ENCODE results near the gene CD163L1.
"Not testable (repeated sequence)": the region's sequence is repeated elsewhere in the genome, so short reads cannot be mapped to it uniquely, and the experiment has no call there.

Gene CD163L1

DNA sequence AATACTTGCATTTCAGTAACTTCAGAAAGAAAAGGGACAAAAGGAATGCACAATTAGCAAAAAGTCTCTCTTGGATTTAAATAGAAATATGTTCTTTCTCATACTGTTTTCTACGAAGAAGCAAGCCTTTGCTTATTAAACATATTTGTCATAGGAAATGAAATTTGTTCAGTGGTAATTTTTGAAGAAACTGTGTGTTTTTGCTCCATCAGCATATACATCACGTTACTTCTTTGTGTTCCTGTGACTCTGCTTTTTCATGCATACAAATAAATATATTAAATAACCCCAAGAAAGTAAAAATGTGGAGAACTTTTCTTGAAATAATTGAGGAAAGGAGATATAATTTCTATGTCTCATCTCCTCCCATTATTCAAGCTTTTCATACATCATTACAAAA lies 39.7 kb downstream of the CD163L1 start:
- DNase-seq (ENCODE audit: low read depth in 2 of 2): no peak

- no peak for DNase-seq (ENCODE audit: low read depth in 2 of 2)
Measured at GRCh38 chr12:7403466-7403865, 40.5 kb downstream of the CD163L1 start.

DNA sequence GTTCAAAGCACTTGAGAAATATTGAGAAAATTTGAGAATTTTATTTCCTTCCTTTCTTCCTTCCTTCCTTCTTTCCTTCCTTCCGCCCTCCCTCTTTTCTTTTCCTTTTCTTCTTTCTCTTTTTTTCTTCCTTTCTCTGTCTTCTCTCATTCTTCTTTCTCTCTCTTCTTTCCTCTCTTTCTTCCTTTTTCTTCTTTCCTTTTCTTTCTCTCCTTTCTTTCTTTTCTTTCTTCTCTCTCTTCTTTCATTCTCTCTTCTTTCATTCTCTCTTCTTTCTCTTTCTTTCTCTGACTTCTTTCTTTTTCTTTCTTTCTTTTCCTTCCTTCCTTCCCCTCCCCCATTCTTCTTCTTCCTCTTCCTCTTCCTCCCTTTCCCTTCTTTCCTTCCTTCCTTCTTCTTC lies 44.9 kb downstream of the CD163L1 start:
- DNase-seq (ENCODE audit: low read depth in 2 of 2): no peak

DNA sequence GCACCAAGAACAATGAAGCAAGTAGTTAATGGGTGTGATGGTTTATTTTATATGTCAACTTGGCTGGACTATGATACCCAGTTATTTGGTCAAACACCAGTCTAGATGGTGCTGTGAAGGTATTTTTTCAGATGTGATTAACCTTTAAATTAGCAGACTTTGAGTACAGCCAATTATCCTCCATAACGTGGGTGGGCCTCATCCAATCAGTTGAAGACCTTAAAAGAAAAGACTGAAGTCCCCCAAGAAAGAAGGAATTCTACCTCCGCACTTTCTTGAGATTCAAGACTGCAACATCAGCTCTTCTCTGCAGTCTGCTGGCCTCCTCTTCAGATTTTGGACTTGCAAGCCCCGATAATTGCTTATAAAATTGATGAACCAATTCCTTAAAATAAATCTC lies 47.5 kb downstream of the CD163L1 start:
- DNase-seq (ENCODE audit: low read depth in 2 of 2): no peak

GRCh38 chr12:7395950-7396349 lies 48.0 kb downstream of the CD163L1 start:
- no peak for DNase-seq (ENCODE audit: low read depth in 2 of 2)

DNA sequence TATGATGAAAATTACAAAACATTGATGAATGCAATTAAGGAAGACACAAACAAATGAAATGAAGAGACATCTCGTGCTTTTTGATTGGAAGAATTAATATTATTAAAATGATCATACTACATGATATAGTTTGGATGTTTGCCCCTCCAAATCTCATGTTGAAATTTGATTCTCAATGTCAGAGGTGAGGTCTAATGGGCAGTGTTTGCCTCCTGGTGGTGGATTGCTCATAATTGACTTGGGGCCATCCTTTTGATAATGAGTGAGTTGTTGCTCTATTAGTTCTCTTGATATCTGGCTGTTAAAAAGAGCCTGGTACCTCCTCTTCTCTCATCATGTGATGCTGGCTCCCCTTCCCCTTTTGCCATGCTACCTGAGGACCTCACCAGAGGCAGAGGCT lies 56.7 kb downstream of the CD163L1 start:
- no peak for DNase-seq (ENCODE audit: low read depth in 2 of 2)

- no peak for DNase-seq (ENCODE audit: low read depth in 2 of 2)
Measured at GRCh38 chr12:7383157-7383556, 60.8 kb downstream of the CD163L1 start.

GRCh38 chr12:7376196-7376595 lies 67.8 kb downstream of the CD163L1 start:
- DNase-seq (ENCODE audit: low read depth in 2 of 2): no peak

DNA sequence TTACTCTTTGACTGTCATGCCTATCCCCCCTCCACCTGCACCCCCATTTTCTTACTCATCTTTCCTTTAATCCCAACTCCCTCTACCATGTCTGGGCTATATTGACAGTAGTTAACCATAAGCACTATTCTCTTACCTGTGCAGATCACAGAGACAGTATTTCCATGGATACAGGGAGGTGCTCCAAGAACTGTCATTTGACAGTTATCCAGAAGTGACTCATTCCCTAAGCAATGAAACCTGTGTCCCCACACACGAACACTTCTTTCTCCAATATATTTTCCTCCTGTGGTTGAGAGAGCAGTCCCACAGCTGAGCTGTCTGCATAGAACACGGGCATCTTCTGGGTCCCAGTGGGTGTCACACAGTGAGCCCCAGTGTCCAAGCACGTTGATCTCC lies 68.8 kb downstream of the CD163L1 start:
- DNase-seq (ENCODE audit: low read depth in 2 of 2): no peak

GRCh38 chr12:7374423-7375144 lies 69.4 kb downstream of the CD163L1 start:
- DNase-seq (ENCODE audit: low read depth in 2 of 2): peak in 1 of 2 donors; percentile 11

DNA sequence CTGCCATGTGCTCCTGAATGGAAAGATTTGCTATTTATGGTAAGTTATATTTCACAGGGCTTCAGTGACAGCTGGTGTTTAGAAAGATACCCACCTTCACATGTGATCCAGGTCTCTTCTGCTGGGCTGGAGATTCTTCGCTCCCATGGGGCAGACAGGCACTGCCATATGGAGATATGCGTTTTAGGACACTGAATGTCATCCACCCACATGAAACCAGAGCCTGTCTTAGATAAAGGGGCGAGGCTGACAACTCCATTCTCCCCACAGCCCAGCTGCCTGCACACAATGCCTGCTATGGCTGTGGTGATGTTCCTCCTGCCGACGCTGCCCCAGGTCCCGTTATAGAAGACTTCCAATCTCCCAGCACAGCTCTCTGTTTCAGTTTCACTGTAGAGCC lies 70.7 kb downstream of the CD163L1 start:
- DNase-seq (ENCODE audit: low read depth in 2 of 2): no peak

DNA sequence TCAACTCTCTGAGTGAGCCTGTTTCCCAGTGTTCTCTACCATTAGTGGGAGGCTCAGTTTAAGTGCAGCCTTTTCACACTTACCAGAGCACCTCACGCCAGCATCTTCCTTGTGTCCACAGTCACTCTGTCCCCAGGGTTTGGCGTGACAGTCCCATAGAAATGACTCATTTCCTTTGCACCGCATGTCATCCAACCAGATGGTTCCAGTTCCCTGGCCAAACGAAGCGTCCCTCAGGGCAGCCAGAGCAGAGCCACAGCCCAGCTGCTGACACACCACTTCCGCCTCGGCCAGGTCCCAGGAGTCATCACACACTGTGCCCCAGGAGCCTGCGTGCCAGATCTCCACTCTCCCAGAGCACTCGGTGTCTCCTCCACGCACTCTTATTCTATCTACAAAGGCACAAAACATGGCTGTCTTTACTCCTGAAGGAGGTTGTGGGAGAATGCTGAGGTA lies 74.7 kb downstream of the CD163L1 start:
- DNase-seq (ENCODE audit: low read depth in 2 of 2): no peak

- no peak for DNase-seq (ENCODE audit: low read depth in 2 of 2)
Measured at GRCh38 chr12:7362734-7363133, 81.2 kb downstream of the CD163L1 start.

GRCh38 chr12:7361265-7361664 lies 82.7 kb downstream of the CD163L1 start:
- DNase-seq (ENCODE audit: low read depth in 2 of 2): no peak

DNA sequence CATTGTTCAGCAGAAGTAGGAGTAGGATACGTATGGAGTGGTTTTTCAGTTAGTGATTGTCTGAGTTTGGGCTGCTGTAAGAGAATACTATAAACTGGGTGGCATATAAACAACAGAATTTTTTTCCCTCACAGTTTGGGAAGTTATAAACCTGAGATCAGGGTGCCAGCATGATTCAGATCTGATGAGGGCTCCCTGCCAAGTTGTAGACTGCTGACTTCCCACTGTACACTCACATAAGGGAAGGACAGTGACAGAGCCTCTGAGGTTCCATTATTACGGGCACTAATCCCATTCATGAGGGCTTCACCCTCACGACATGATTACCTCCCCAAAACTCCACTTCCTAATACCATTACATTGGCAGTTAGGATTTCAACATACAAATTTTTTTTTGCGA lies 89.4 kb downstream of the CD163L1 start:
- DNase-seq (ENCODE audit: low read depth in 2 of 2): no peak

GRCh38 chr12:7352661-7353060 lies 91.3 kb downstream of the CD163L1 start:
- no peak for DNase-seq (ENCODE audit: low read depth in 2 of 2)

DNA sequence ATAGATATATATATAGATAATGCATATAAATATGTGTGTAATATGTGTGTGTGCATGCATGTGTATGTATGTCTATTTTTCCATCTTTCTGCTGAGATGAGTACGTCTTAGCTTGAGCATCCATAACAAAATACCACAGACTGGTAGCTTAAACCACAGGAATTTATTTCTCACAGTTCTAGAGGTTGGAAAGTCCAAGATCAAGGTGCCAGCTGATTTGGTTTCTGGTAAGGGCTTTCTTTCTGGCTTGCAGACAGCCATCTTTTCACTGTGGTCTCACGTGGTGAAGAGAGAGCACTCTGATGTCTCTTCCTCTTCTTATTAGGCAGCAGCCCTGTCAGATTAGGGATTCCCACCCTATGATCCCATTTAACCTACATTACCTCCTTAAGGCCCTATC lies 92.8 kb downstream of the CD163L1 start:
- DNase-seq (ENCODE audit: low read depth in 2 of 2): no peak

DNA sequence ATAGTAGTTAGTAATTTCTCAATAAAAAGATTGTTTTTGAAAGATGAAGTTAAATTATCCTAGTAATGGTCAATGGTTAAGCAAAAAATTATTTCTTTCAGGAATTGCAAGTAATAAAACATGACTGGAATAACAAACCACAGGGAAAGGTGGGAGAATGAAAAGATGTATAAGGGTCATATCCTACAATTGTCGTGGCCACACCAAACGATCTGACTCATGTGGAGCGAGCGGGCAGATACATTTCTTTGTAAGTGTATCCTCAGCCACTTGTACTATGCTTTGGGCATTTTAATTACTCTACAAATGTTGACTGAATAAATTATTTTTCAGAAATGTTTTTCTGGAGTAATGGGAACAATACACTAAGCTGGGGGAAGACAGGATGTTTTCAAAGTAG lies 94.5 kb downstream of the CD163L1 start:
- DNase-seq (ENCODE audit: low read depth in 2 of 2): no peak

GRCh38 chr12:7346551-7347225 lies 97.3 kb downstream of the CD163L1 start:
- no peak for DNase-seq (ENCODE audit: low read depth in 2 of 2)

GRCh38 chr12:7344833-7345606 lies 98.9 kb downstream of the CD163L1 start:
- DNase-seq (ENCODE audit: low read depth in 2 of 2): no peak

DNA sequence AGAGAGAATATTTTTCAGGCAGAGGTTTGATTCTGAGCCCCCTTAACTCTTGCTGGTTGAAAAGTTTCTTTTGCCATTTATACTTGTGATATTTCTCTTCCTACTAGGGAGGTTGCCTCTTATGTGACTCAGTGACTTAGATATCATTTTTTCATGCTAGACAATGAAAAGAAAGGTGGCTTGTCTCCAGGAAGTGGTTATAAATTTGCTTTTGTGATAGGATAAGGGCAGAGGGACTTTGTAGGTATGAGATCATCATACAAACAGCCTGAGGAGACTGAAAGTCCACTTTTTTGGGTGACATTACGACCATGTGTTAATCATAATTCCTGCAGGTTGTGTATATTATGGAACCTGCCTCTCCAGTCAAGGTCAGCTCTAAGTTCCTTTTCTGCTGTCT lies 104.3 kb downstream of the CD163L1 start:
- no peak for DNase-seq (ENCODE audit: low read depth in 2 of 2)

- DNase-seq (ENCODE audit: low read depth in 2 of 2): not testable (repeated sequence)
Measured at GRCh38 chr12:7337790-7338189, 106.2 kb downstream of the CD163L1 start.

DNA sequence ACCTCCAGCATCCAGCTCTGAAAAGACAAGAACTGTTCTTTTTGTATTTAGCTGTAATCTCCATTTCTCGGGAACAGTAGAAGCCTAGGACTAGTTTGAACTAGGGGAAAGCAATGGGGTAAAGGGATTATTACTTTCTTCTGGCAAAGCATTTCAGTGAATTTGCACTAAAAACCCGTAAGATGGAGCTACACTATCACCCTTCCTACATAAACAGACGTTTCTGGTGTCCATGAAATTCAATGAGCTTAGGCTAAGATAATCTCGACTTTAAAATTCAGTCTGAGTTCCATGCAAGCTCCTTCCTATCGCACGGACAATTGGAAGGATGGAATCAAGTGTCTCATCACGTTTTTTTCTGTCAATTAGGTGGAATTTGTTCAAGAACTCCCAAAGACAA lies 116.0 kb downstream of the CD163L1 start:
- DNase-seq (ENCODE audit: low read depth in 2 of 2): no peak

Data from activated CD4-positive, alpha-beta T cell treated with anti-CD3 and anti-CD28 coated beads for 24 hours (primary cell).